ENCODE results near the gene EPS8L2. TPM values are rescaled to one million over a fixed set of nuclear protein-coding genes. Genes with fewer than 3 reads are reported as not detected.

EPS8L2 gene
- total and polyA plus RNA-seq, 10 of the 15 experiments (the other 5 are each of a cell fraction or from before 2014, with no cell fraction given), result 0.76 to 20.0 (median 9.7) TPM

DNA sequence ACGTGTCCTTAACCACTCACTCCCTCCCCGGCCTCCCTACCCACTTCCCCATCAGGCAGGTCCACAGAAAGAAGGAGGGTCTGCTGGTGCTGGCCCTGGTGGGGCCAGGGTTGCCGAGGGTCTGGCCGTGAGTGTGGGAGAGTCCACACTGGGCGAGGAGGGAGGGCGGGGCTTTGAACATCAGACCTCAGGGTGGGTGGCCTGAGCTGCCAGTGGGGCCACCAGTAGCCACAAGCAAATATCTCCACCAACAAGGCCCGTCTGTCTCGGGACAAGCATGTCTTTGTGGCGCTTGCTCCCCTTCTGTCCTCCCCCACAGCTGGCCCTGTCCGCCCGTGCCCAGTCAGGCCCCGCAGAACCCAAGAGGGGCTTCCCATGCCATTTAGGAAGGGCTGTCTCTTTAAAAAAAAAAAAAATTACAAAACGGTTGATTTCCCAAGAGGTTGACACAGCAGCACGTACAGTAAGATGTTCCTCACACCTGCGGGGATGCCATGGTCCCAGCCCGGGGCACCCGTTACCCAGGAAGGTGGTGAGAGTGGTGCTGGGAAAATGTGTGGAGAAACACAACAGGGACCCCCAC lies 23.6 kb downstream of the EPS8L2 start:
- Histone ChIP-seq H3K79me2 (ENCODE audit: control insufficient read depth, insufficient read depth, low read length) (no peaks in the 10 kb centered on the region), H4K20me1 (ENCODE audit: control insufficient read depth, insufficient read depth) (no peaks in the 10 kb centered on the region; the same call in 1 of the 2 replicates), H3K36me3 (ENCODE audit: control insufficient read depth in 2 of 2, insufficient read depth in 2 of 2, low read length in 1 of 2) (no peaks in the 10 kb centered on the region), H3K4me2 (ENCODE audit: control insufficient read depth, insufficient read depth) (no peak overlapping the region), H3K4me3 (no peak overlapping the region), H3K27me3 (replicated peaks in 1 of 2; ENCODE audit: control insufficient read depth in 2 of 2, insufficient read depth in 2 of 2, low read length in 1 of 2) (no peaks in the 10 kb centered on the region), H2AFZ (ENCODE audit: control insufficient read depth, low read depth, low read length) (no peak overlapping the region), H3K9ac (ENCODE audit: control insufficient read depth, insufficient read depth, low read length) (no peak overlapping the region), H3K9me3 (replicated peaks; ENCODE audit: control insufficient read depth, insufficient read depth, low read length) (no peaks in the 10 kb centered on the region), H3K4me1 (ENCODE audit: control insufficient read depth, insufficient read depth, low read length) (peaks cover 6% of the 10 kb centered on the region), H3K27ac (ENCODE audit: control insufficient read depth, insufficient read depth) (no peak overlapping the region)
- ATAC-seq (no peak), FAIRE-seq (no peak), DNase-seq (ENCODE audit: low read depth, low spot score) (no peak)
- intact Hi-C loops (cut with micrococcal nuclease; ENCODE audit: unreplicated experiment) (no loop called here), in situ Hi-C loops (cut with MboI) (loop anchor here (10.0 kb wide), 1 partner anchor 65 kb away; no protein-coding TSS in a partner anchor)
- RAD21 ChIA-PET (ENCODE audit: unreplicated experiment), result no interaction called here
- SMC1A ChIA-PET (ENCODE audit: uncharacterized antibody, unreplicated experiment), result no interaction called here
- 5% methylated on average over 16 of the region's 17 CpGs for WGBS (ENCODE audit: insufficient coverage, insufficient replicate concordance, low lambda C conversion rate, missing lambda C conversion rate)
- CTCF ChIA-PET, result interaction anchor here (1.7 kb wide), 1 partner anchor 173 kb away, joined by 3 read pairs; no protein-coding TSS in a partner anchor
- POLR2A ChIA-PET, result no interaction called here
- BruUV-seq (replicated peaks), result no TSS peak
- TF ChIP-seq BCL11A (IDR thresholded peaks at IDR 0.05; ENCODE audit: low read depth, low read length) (no peak), SREBF1 (IDR thresholded peaks at IDR 0.05; ENCODE audit: low read length) (no peak), PAX8 (IDR thresholded peaks at IDR 0.05) (no peak), ZBED1 (IDR thresholded peaks at IDR 0.05; ENCODE audit: borderline replicate concordance) (no peak), KLF5 (IDR thresholded peaks at IDR 0.05; ENCODE audit: partially characterized antibody) (no peak), FOXM1 (IDR thresholded peaks at IDR 0.05; ENCODE audit: low read depth, low read length) (no peak), RELA (IDR thresholded peaks at IDR 0.05; ENCODE audit: borderline replicate concordance, partially characterized antibody) (no peak), NFXL1 (IDR thresholded peaks at IDR 0.05; ENCODE audit: borderline replicate concordance) (no peak), TCF7 (IDR thresholded peaks at IDR 0.05; ENCODE audit: borderline replicate concordance) (no peak), STAT3 (IDR thresholded peaks at IDR 0.05; ENCODE audit: low read depth, low read length) (no peak)
- TF ChIP-seq, protein P1, sequence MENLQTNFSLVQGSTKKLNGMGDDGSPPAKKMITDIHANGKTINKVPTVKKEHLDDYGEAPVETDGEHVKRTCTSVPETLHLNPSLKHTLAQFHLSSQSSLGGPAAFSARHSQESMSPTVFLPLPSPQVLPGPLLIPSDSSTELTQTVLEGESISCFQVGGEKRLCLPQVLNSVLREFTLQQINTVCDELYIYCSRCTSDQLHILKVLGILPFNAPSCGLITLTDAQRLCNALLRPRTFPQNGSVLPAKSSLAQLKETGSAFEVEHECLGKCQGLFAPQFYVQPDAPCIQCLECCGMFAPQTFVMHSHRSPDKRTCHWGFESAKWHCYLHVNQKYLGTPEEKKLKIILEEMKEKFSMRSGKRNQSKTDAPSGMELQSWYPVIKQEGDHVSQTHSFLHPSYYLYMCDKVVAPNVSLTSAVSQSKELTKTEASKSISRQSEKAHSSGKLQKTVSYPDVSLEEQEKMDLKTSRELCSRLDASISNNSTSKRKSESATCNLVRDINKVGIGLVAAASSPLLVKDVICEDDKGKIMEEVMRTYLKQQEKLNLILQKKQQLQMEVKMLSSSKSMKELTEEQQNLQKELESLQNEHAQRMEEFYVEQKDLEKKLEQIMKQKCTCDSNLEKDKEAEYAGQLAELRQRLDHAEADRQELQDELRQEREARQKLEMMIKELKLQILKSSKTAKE (IDR thresholded peaks at IDR 0.05; ENCODE audit: low read depth, poor library complexity, severe bottlenecking), result no peak
- TF ChIP-seq, protein P2, sequence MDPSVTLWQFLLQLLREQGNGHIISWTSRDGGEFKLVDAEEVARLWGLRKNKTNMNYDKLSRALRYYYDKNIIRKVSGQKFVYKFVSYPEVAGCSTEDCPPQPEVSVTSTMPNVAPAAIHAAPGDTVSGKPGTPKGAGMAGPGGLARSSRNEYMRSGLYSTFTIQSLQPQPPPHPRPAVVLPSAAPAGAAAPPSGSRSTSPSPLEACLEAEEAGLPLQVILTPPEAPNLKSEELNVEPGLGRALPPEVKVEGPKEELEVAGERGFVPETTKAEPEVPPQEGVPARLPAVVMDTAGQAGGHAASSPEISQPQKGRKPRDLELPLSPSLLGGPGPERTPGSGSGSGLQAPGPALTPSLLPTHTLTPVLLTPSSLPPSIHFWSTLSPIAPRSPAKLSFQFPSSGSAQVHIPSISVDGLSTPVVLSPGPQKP (IDR thresholded peaks at IDR 0.05; ENCODE audit: low read depth, low read length), result no peak
- TF ChIP-seq, protein P3, sequence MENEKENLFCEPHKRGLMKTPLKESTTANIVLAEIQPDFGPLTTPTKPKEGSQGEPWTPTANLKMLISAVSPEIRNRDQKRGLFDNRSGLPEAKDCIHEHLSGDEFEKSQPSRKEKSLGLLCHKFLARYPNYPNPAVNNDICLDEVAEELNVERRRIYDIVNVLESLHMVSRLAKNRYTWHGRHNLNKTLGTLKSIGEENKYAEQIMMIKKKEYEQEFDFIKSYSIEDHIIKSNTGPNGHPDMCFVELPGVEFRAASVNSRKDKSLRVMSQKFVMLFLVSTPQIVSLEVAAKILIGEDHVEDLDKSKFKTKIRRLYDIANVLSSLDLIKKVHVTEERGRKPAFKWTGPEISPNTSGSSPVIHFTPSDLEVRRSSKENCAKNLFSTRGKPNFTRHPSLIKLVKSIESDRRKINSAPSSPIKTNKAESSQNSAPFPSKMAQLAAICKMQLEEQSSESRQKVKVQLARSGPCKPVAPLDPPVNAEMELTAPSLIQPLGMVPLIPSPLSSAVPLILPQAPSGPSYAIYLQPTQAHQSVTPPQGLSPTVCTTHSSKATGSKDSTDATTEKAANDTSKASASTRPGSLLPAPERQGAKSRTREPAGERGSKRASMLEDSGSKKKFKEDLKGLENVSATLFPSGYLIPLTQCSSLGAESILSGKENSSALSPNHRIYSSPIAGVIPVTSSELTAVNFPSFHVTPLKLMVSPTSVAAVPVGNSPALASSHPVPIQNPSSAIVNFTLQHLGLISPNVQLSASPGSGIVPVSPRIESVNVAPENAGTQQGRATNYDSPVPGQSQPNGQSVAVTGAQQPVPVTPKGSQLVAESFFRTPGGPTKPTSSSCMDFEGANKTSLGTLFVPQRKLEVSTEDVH (IDR thresholded peaks at IDR 0.05; ENCODE audit: low read depth, partially characterized antibody), result no peak
- TF ChIP-seq, protein P4, sequence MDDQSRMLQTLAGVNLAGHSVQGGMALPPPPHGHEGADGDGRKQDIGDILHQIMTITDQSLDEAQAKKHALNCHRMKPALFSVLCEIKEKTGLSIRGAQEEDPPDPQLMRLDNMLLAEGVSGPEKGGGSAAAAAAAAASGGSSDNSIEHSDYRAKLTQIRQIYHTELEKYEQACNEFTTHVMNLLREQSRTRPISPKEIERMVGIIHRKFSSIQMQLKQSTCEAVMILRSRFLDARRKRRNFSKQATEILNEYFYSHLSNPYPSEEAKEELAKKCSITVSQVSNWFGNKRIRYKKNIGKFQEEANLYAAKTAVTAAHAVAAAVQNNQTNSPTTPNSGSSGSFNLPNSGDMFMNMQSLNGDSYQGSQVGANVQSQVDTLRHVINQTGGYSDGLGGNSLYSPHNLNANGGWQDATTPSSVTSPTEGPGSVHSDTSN (IDR thresholded peaks at IDR 0.05; ENCODE audit: insufficient replicate concordance, low read depth, low read length), result no peak
- TF ChIP-seq, protein P5, sequence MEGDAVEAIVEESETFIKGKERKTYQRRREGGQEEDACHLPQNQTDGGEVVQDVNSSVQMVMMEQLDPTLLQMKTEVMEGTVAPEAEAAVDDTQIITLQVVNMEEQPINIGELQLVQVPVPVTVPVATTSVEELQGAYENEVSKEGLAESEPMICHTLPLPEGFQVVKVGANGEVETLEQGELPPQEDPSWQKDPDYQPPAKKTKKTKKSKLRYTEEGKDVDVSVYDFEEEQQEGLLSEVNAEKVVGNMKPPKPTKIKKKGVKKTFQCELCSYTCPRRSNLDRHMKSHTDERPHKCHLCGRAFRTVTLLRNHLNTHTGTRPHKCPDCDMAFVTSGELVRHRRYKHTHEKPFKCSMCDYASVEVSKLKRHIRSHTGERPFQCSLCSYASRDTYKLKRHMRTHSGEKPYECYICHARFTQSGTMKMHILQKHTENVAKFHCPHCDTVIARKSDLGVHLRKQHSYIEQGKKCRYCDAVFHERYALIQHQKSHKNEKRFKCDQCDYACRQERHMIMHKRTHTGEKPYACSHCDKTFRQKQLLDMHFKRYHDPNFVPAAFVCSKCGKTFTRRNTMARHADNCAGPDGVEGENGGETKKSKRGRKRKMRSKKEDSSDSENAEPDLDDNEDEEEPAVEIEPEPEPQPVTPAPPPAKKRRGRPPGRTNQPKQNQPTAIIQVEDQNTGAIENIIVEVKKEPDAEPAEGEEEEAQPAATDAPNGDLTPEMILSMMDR (IDR thresholded peaks at IDR 0.05 in 2 of 3, conservative IDR thresholded peaks at IDR 0.05 in 1 of 3; ENCODE audit: control insufficient read depth in 2 of 3, extremely low read depth in 1 of 3, insufficient read depth in 1 of 3, low read depth in 3 of 3, low read length in 3 of 3), result no peak

Measured in GM12878 (cell line).